Endothelial cell (in vitro differentiated cells): ENCODE data around the gene APCDD1L. TPM values are rescaled to one million over a fixed set of nuclear protein-coding genes. Genes with fewer than 3 reads are reported as not detected.
"Not testable (repeated sequence)": the region's sequence is repeated elsewhere in the genome, so short reads cannot be mapped to it uniquely, and the experiment has no call there.

Experiments used
- DNase-seq: peaks from one replicate; pipeline ENCODE4 v3.0.0; 2021; ENCODE audit warnings: low spot score
- H3K27ac Mint-ChIP-seq: one replicate; pipeline ENCODE4 v1.8.0; 2021; ENCODE audit warnings: mixed read lengths, inconsistent platforms; ENCODE audit not compliant: unreplicated experiment
- H3K27me3 Mint-ChIP-seq: one replicate; pipeline ENCODE4 v1.8.0; 2021; ENCODE audit warnings: mild to moderate bottlenecking, moderate library complexity, mixed read lengths, inconsistent platforms; ENCODE audit not compliant: unreplicated experiment
- H3K36me3 Mint-ChIP-seq: one replicate; pipeline ENCODE4 v1.8.0; 2021; ENCODE audit warnings: mild to moderate bottlenecking, low read depth, mixed read lengths, inconsistent platforms; ENCODE audit not compliant: unreplicated experiment
- H3K4me1 Mint-ChIP-seq: one replicate; pipeline ENCODE4 v1.8.0; 2021; ENCODE audit warnings: mild to moderate bottlenecking, mixed read lengths, inconsistent platforms; ENCODE audit not compliant: unreplicated experiment
- H3K4me3 Mint-ChIP-seq: one replicate; pipeline ENCODE4 v1.8.0; 2021; ENCODE audit warnings: mild to moderate bottlenecking, mixed read lengths, inconsistent platforms; ENCODE audit not compliant: unreplicated experiment
- H3K9me3 Mint-ChIP-seq: one replicate; pipeline ENCODE4 v1.8.0; 2021; ENCODE audit warnings: mixed read lengths, inconsistent platforms; ENCODE audit not compliant: unreplicated experiment
- total RNA-seq: library from RNA; stranded (reverse); fragmentation: NEBNext Ultra II Directional; extraction: Animal tissue kit (Norgen Biotek cat#: 25700); gene quantifications from one replicate; pipeline ENCODE4 v1.2.1, GENCODE V29; 2021; ENCODE audit not compliant: unreplicated experiment
- TF ChIP-seq, protein P1 (sequence below): fragments of 200-600 bp; sonication (generic); IDR thresholded peaks from one replicate; pipeline ENCODE4 v1.5.0; 2021; ENCODE audit warnings: antibody characterized with exemption; ENCODE audit not compliant: unreplicated experiment

Gene APCDD1L
- total RNA-seq, 1 donor from 2014 or later = not detected

DNA sequence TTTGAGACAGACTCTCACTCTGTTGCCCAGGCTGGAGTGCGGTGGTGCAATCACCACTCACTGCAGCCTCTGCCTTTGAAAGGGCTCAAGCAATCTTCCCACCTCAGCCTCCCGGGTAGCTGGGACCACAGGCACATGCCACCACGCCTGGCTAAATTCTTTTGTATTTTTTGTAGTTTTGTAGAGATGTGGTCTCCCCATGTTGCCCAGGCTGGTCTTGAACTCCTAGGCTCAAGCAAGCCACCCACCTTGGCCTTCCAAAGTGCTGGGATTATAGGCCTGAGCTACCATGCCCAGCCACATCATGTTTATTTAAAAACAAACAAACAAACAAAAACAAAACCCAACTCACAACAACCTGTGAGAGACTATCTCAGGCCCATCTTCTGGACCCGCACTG, 29.7 kb upstream of the APCDD1L start:
- Mint-ChIP-seq H3K27ac (no peak overlapping the region), H3K9me3 (no peaks in the 10 kb centered on the region), H3K4me1 (no peaks in the 10 kb centered on the region), H3K27me3 (peaks cover 3% of the 10 kb centered on the region), H3K4me3 (no peak overlapping the region), H3K36me3 (no peaks in the 10 kb centered on the region)
- no peak for DNase-seq
- TF ChIP-seq, protein P1, sequence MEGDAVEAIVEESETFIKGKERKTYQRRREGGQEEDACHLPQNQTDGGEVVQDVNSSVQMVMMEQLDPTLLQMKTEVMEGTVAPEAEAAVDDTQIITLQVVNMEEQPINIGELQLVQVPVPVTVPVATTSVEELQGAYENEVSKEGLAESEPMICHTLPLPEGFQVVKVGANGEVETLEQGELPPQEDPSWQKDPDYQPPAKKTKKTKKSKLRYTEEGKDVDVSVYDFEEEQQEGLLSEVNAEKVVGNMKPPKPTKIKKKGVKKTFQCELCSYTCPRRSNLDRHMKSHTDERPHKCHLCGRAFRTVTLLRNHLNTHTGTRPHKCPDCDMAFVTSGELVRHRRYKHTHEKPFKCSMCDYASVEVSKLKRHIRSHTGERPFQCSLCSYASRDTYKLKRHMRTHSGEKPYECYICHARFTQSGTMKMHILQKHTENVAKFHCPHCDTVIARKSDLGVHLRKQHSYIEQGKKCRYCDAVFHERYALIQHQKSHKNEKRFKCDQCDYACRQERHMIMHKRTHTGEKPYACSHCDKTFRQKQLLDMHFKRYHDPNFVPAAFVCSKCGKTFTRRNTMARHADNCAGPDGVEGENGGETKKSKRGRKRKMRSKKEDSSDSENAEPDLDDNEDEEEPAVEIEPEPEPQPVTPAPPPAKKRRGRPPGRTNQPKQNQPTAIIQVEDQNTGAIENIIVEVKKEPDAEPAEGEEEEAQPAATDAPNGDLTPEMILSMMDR = no peak

DNA sequence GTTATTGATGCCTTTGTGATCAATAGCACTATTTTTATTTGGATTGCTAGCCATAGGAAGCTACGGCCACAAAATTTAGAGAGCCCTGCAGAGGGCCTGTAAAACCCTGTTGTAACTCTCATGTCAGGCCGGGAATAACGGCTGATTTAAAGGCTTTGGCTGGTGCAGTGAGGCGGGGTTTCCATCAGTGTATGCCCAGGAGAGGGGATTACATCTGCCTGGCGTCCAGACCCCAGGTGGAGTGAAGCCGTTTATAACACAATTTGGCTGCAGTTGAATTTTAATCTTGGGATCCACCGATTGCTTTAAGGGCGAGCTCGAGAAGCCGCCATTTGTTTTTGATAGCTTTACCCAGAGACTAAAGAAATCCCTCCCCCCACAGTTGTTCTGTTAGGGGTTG, 29.1 kb upstream of the APCDD1L start:
- TF ChIP-seq, protein P1 = no peak
- Mint-ChIP-seq H3K4me1 (no peaks in the 10 kb centered on the region), H3K36me3 (no peaks in the 10 kb centered on the region), H3K27ac (no peak overlapping the region), H3K27me3 (peaks cover 3% of the 10 kb centered on the region), H3K9me3 (no peaks in the 10 kb centered on the region), H3K4me3 (no peak overlapping the region)
- DNase-seq = no peak

DNA sequence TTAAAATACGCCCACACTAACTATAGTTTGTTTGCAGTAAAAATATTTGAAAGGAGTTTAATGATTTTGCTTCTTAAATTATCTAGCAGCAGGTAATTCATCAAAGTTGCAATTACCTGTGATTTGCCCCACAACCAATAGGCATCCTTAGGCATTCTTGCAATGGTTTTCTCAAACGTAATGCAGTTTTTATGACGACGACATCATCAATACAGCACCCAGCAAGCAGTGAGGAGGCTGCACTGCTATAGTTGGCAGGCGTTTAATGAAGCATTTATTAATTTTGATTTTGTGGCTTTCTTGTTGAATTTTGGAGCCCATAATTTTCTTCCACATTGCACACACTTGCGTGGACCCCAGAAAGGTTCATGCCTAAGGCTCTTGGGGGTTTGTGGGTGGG, 28.1 kb upstream of the APCDD1L start:
- Mint-ChIP-seq H3K4me1 (no peaks in the 10 kb centered on the region), H3K4me3 (no peak overlapping the region), H3K27ac (no peak overlapping the region), H3K27me3 (peaks cover 5% of the 10 kb centered on the region), H3K36me3 (no peaks in the 10 kb centered on the region), H3K9me3 (no peaks in the 10 kb centered on the region)
- DNase-seq = no peak
- TF ChIP-seq, protein P1 = no peak

DNA sequence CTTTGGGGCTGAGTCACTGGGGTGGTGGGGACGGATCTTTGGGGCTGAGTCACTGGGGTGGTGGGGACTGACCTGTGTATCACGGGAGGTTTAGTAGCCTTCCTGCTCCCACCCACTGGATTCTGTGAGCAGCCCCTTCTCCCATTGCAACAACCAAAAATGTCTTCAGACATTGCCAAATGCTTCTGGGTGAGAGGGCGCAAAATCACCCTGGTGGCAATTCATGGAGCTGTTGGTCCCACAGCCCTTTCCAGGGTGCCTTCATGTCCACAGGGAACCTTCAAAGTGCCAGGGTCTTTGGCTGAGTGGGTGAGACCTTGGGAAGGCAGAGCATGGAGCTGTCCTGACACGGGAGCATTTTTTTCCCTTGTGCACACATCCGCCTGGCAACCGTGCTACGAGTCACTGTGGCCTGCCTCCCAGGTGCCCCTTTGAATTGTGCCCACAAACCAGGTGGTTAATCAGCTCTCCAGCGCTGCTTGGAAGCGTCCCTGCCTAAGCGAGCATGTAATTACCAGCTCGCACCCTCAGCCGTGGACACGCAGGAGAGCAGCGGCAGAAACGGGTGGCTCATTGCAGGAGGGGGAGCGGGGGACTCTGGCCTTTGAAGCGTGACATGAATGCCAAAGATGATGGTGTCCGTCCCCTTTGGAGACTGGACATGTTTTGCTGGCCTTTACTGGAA, 27.4 kb upstream of the APCDD1L start:
- TF ChIP-seq, protein P1 = no peak
- Mint-ChIP-seq H3K4me3 (no peak overlapping the region), H3K9me3 (no peaks in the 10 kb centered on the region), H3K36me3 (no peaks in the 10 kb centered on the region), H3K4me1 (no peaks in the 10 kb centered on the region), H3K27ac (no peak overlapping the region), H3K27me3 (peaks cover 5% of the 10 kb centered on the region)
- DNase-seq = no peak

DNA sequence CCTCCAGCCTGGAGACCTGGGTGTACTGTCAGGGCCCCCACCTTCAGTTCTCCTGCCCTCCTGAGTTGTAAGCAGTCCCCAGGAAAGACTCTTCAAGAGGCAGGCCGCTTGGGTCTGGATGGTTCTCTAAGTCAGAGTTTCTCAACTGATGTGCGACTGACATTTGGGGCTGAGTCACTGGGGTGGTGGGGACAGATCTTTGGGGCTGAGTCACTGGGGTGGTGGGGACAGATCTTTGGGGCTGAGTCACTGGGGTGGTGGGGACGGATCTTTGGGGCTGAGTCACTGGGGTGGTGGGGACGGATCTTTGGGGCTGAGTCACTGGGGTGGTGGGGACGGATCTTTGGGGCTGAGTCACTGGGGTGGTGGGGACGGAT, 26.8 kb upstream of the APCDD1L start:
- H3K4me3 Mint-ChIP-seq, DNase-seq, H3K36me3 Mint-ChIP-seq, H3K9me3 Mint-ChIP-seq, H3K27me3 Mint-ChIP-seq, H3K27ac Mint-ChIP-seq, H3K4me1 Mint-ChIP-seq: not testable (repeated sequence)
